HG03159 (cell line): ENCODE measurements around the gene ATPAF1.

Experiments
- ATAC-seq: cut with Tn5 transposase; IDR thresholded peaks from one replicate; pipeline ENCODE4 v1.9.1; 2021; ENCODE audit warnings: mild to moderate bottlenecking, moderate library complexity; ENCODE audit not compliant: unreplicated experiment

Gene ATPAF1

GRCh38 chr1:46594063-46594462 lies 74.1 kb downstream of the ATPAF1 start:
- no peak for ATAC-seq

GRCh38 chr1:46592823-46593222 lies 75.3 kb downstream of the ATPAF1 start:
- ATAC-seq, result no peak

DNA sequence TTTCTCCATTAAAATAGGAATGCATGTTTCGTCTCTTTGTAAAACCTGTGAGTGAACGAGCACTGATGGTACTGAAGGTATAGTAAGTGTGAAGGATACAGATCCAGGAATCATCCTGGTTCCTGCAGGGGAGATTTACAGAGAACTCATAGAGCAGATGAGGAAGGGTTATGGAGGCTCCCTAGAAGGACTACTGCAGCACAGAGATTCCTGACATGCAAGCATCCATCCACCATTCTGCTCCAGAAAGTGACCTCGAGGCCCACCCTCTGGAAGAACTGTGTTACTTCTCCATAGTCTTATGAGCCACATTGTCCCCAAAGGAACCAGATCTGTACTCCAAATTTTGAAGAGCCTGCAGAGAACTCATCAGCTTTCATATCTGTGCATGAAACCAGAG lies 78.6 kb downstream of the ATPAF1 start:
- no peak for ATAC-seq

DNA sequence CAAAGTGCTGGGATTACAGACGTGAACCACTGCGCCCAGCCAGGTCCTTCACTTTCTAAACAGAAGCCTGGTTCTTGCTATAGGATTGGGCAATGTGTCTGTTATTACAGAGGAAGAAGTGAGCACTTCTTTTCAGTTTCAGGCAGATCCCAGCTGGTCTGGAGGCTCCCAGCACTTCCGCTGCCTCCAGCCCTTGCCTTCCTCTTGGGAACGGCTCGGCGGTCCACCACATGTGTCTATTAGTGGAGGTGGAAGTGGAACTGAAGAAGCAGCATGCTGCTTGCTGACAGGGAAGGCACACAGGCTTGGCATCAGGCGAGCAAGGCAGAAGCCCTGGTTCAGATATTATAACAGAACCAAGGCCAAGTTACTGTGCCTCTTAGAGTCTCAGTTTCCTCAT lies 81.1 kb downstream of the ATPAF1 start:
- ATAC-seq, result no peak

- no peak for ATAC-seq
These were observed 82.7 kb downstream of the ATPAF1 start for GRCh38 chr1:46585312-46585938.

GRCh38 chr1:46583494-46583893 lies 84.7 kb downstream of the ATPAF1 start:
- ATAC-seq, result no peak

- no peak for ATAC-seq
These were observed 85.2 kb downstream of the ATPAF1 start for GRCh38 chr1:46582972-46583371.
